HG02642 (cell line): Measurements from ENCODE around the gene KCTD16.
A peak's percentile ranks its signal among the peaks of the same experiment; 100 is the strongest.

Experiments used
- ATAC-seq: cut with Tn5 transposase; IDR thresholded peaks from one replicate; pipeline ENCODE4 v1.9.1; 2021; ENCODE audit warnings: mild to moderate bottlenecking; ENCODE audit not compliant: unreplicated experiment, poor library complexity

The KCTD16 gene

GRCh38 chr5:144328494-144328893 is 157.8 kb downstream of the KCTD16 start:
- no peak for ATAC-seq

GRCh38 chr5:144328980-144329379 is 158.3 kb downstream of the KCTD16 start:
- no peak for ATAC-seq

- no peak for ATAC-seq
Measured at GRCh38 chr5:144329681-144330080, 159.0 kb downstream of the KCTD16 start.

- no peak for ATAC-seq
Measured at GRCh38 chr5:144331361-144331760, 160.7 kb downstream of the KCTD16 start.

- ATAC-seq, result no peak
Measured at GRCh38 chr5:144332265-144332664, 161.6 kb downstream of the KCTD16 start.

- peak; percentile 77 for ATAC-seq
Measured at GRCh38 chr5:144333336-144333920, 162.8 kb downstream of the KCTD16 start.

GRCh38 chr5:144335561-144335960 is 164.9 kb downstream of the KCTD16 start:
- ATAC-seq, result peak; percentile 59

- ATAC-seq, result no peak
Measured at GRCh38 chr5:144336191-144336961, 165.7 kb downstream of the KCTD16 start.

- no peak for ATAC-seq
Measured at GRCh38 chr5:144352330-144352729, 181.7 kb downstream of the KCTD16 start.

- no peak for ATAC-seq
Measured at GRCh38 chr5:144352732-144353317, 182.2 kb downstream of the KCTD16 start.

GRCh38 chr5:144356489-144356888 is 185.8 kb downstream of the KCTD16 start:
- no peak for ATAC-seq

GRCh38 chr5:144361406-144361805 is 190.7 kb downstream of the KCTD16 start:
- ATAC-seq, result no peak

- ATAC-seq, result no peak
Measured at GRCh38 chr5:144365885-144366284, 195.2 kb downstream of the KCTD16 start.

GRCh38 chr5:144367991-144368390 is 197.3 kb downstream of the KCTD16 start:
- no peak for ATAC-seq

- no peak for ATAC-seq
Measured at GRCh38 chr5:144368556-144368955, 197.9 kb downstream of the KCTD16 start.

- peak; percentile 67 for ATAC-seq
Measured at GRCh38 chr5:144369006-144369405, 198.3 kb downstream of the KCTD16 start.

GRCh38 chr5:144370273-144370672 is 199.6 kb downstream of the KCTD16 start:
- ATAC-seq, result no peak

- no peak for ATAC-seq
Measured at GRCh38 chr5:144374637-144375036, 204.0 kb downstream of the KCTD16 start.

GRCh38 chr5:144377207-144377606 is 206.5 kb downstream of the KCTD16 start:
- no peak for ATAC-seq

GRCh38 chr5:144378681-144379080 is 208.0 kb downstream of the KCTD16 start:
- no peak for ATAC-seq

GRCh38 chr5:144385597-144385996 is 214.9 kb downstream of the KCTD16 start:
- no peak for ATAC-seq

- no peak for ATAC-seq
Measured at GRCh38 chr5:144386315-144386714, 215.6 kb downstream of the KCTD16 start.
